ENCODE data around the gene PRPF40A. TPM values are rescaled to one million over a fixed set of nuclear protein-coding genes. Genes with fewer than 3 reads are reported as not detected.
A peak's percentile ranks its signal among the peaks of the same experiment; 100 is the strongest.

The PRPF40A gene
- total and polyA plus RNA-seq, 9 of the 15 experiments (the other 6 are each of a cell fraction or from before 2014, with no cell fraction given): 168 to 304 (median 264) TPM

DNA sequence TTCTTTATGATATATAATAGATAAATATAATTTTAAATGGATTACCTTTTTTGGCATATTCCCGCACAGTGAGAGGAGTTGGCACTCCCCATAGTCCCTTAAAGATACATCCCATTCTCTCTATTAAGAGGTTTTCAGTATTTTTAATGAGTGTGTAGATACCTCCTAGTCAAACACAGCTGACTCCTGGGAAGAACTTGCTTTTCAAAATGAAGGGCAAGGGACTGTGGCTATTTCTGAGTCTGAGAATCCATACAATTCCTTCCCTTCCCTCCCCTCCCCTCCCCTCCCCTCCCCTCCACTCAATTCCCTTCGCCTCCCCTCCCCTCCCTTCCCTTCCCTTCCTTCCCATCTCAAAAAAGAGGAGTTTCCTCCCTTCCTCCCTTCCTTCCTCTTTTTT, 93.5 kb downstream of the PRPF40A start:
- no peak overlapping the region for H3K27ac ChIP-seq (ENCODE audit: extremely low read depth, low read depth, low read length)
- DNase-seq (ENCODE audit: extremely low read depth in 1 of 4, low spot score in 3 of 4) (no peak), ATAC-seq (no peak), FAIRE-seq (no peak)
- 15% methylated on average over 1 of the region's 2 CpGs for WGBS (ENCODE audit: insufficient coverage, low coverage, missing lambda C conversion rate)
- BruUV-seq (replicated peaks): no TSS peak
- CTCF ChIA-PET (ENCODE audit: low intra/inter-chr PET ratio): no interaction called here
- H3K36me3 ChIP-seq (ENCODE audit: control insufficient read depth, insufficient read depth, low read length): no peaks in the 10 kb centered on the region
- H3K4me2 ChIP-seq (ENCODE audit: insufficient read depth, low read length): no peak overlapping the region
- no peak overlapping the region for H3K4me3 ChIP-seq
- H3K4me1 ChIP-seq (replicated peaks in 1 of 2; ENCODE audit: control insufficient read depth in 2 of 2, insufficient read depth in 2 of 2, low read length in 2 of 2): peaks cover 0 to 17% of the 10 kb centered on the region in 2 experiments; a peak in 2 of 5 replicates
- no peaks in the 10 kb centered on the region for H3K9me3 ChIP-seq (replicated peaks; ENCODE audit: control insufficient read depth, insufficient read depth, low read depth, low read length)
- no peak overlapping the region for H2AFZ ChIP-seq (ENCODE audit: low read depth, low read length)
- no peaks in the 10 kb centered on the region for H3K79me2 ChIP-seq (ENCODE audit: control insufficient read depth, insufficient read depth, low read length)
- POLR2A ChIA-PET: no interaction called here
- H3K9me1 ChIP-seq (ENCODE audit: control insufficient read depth, insufficient read depth, low read length): no peaks in the 10 kb centered on the region
- in situ Hi-C loops (cut with MboI): no loop called here
- H4K20me1 ChIP-seq (replicated peaks; ENCODE audit: control insufficient read depth, insufficient read depth, low read length): no peaks in the 10 kb centered on the region
- no peak for TF ChIP-seq MED1 (CRISPR knock-in tag; IDR thresholded peaks at IDR 0.05; ENCODE audit: borderline replicate concordance)
- TF ChIP-seq, protein P1, sequence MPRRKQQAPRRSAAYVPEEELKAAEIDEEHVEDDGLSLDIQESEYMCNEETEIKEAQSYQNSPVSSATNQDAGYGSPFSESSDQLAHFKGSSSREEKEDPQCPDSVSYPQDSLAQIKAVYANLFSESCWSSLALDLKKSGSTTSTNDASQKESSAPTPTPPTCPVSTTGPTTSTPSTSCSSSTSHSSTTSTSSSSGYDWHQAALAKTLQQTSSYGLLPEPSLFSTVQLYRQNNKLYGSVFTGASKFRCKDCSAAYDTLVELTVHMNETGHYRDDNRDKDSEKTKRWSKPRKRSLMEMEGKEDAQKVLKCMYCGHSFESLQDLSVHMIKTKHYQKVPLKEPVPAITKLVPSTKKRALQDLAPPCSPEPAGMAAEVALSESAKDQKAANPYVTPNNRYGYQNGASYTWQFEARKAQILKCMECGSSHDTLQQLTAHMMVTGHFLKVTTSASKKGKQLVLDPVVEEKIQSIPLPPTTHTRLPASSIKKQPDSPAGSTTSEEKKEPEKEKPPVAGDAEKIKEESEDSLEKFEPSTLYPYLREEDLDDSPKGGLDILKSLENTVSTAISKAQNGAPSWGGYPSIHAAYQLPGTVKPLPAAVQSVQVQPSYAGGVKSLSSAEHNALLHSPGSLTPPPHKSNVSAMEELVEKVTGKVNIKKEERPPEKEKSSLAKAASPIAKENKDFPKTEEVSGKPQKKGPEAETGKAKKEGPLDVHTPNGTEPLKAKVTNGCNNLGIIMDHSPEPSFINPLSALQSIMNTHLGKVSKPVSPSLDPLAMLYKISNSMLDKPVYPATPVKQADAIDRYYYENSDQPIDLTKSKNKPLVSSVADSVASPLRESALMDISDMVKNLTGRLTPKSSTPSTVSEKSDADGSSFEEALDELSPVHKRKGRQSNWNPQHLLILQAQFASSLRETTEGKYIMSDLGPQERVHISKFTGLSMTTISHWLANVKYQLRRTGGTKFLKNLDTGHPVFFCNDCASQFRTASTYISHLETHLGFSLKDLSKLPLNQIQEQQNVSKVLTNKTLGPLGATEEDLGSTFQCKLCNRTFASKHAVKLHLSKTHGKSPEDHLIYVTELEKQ (CRISPR knock-in tag; IDR thresholded peaks at IDR 0.05): no peak
- TF ChIP-seq TAF15 (IDR thresholded peaks at IDR 0.05; ENCODE audit: low read depth, low read length): no peak
- no peak for TF ChIP-seq FOXA3 (CRISPR knock-in tag; conservative IDR thresholded peaks at IDR 0.05 in 1 of 2, IDR thresholded peaks at IDR 0.05 in 1 of 2)
- peak; percentile 96 for TF ChIP-seq HNRNPK (IDR thresholded peaks at IDR 0.05; ENCODE audit: low read depth, low read length, poor library complexity, severe bottlenecking)
- TF ChIP-seq ZNF436 (CRISPR knock-in tag; IDR thresholded peaks at IDR 0.05): no peak
- TF ChIP-seq, protein P2, sequence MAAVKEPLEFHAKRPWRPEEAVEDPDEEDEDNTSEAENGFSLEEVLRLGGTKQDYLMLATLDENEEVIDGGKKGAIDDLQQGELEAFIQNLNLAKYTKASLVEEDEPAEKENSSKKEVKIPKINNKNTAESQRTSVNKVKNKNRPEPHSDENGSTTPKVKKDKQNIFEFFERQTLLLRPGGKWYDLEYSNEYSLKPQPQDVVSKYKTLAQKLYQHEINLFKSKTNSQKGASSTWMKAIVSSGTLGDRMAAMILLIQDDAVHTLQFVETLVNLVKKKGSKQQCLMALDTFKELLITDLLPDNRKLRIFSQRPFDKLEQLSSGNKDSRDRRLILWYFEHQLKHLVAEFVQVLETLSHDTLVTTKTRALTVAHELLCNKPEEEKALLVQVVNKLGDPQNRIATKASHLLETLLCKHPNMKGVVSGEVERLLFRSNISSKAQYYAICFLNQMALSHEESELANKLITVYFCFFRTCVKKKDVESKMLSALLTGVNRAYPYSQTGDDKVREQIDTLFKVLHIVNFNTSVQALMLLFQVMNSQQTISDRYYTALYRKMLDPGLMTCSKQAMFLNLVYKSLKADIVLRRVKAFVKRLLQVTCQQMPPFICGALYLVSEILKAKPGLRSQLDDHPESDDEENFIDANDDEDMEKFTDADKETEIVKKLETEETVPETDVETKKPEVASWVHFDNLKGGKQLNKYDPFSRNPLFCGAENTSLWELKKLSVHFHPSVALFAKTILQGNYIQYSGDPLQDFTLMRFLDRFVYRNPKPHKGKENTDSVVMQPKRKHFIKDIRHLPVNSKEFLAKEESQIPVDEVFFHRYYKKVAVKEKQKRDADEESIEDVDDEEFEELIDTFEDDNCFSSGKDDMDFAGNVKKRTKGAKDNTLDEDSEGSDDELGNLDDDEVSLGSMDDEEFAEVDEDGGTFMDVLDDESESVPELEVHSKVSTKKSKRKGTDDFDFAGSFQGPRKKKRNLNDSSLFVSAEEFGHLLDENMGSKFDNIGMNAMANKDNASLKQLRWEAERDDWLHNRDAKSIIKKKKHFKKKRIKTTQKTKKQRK (IDR thresholded peaks at IDR 0.05; ENCODE audit: borderline replicate concordance, low read depth, low read length): no peak
- TF ChIP-seq PCBP2 (IDR thresholded peaks at IDR 0.05; ENCODE audit: low read depth, low read length, poor library complexity, severe bottlenecking): peak; percentile 82
- no peak overlapping the region for H3K9ac ChIP-seq (ENCODE audit: insufficient read depth in 1 of 2, low read depth in 2 of 2, low read length in 2 of 2)
- intact Hi-C loops (cut with micrococcal nuclease): no loop called here
- H3K27me3 ChIP-seq (ENCODE audit: control insufficient read depth in 2 of 2, insufficient read depth in 2 of 2, low read length in 2 of 2): peaks cover 9 to 14% of the 10 kb centered on the region in 2 experiments
